SU-DHL-6 (cell line): ENCODE results near the gene ABCA4.

Source experiments
- H2AFZ ChIP-seq: fragments of 200-600 bp; sonication (generic); 2 replicates; pipeline ENCODE4 v1.6.1; 2014; ENCODE audit warnings: low read depth, mild to moderate bottlenecking, moderate library complexity, mixed read lengths, antibody characterized with exemption, low read length; ENCODE audit not compliant: severe bottlenecking
- H3F3A ChIP-seq: fragments of 200-600 bp; shearing (Covaris generic); 2 replicates; pipeline ENCODE4 v1.6.0; 2016; ENCODE audit warnings: antibody characterized with exemption, mild to moderate bottlenecking; ENCODE audit not compliant: insufficient read depth
- H3K27ac ChIP-seq: fragments of 200-600 bp; sonication (generic); 2 replicates; pipeline ENCODE4 v1.5.1; 2016; ENCODE audit warnings: low read depth, mild to moderate bottlenecking, low read length, moderate library complexity, mixed read lengths
- H3K27me3 ChIP-seq: fragments of 200-600 bp; sonication (generic), shearing (Covaris generic); 2 replicates; pipeline ENCODE4 v1.6.0; 2014; ENCODE audit warnings: mild to moderate bottlenecking, low read length
- H3K36me3 ChIP-seq: fragments of 200-600 bp; sonication (generic); 2 replicates; pipeline ENCODE4 v1.6.1; 2014; ENCODE audit warnings: mild to moderate bottlenecking, low read length, mixed read lengths
- H3K4me2 ChIP-seq: fragments of 300-600, 200-600 bp; shearing (Covaris generic), sonication (generic); 2 replicates; pipeline ENCODE4 v1.6.0; 2014; ENCODE audit warnings: low read length, low read depth, mild to moderate bottlenecking; ENCODE audit not compliant: poor library complexity, severe bottlenecking
- H3K4me3 ChIP-seq: fragments of 200-600 bp; sonication (generic); 2 replicates; pipeline ENCODE4 v1.5.1; 2014; ENCODE audit warnings: antibody characterized with exemption, low read length, mild to moderate bottlenecking, mixed read lengths; ENCODE audit not compliant: insufficient read depth, poor library complexity, severe bottlenecking
- H3K79me2 ChIP-seq: fragments of 200-600 bp; sonication (generic); 2 replicates; pipeline ENCODE4 v1.6.1; 2014; ENCODE audit warnings: mild to moderate bottlenecking, low read length, moderate library complexity; ENCODE audit not compliant: insufficient read depth
- H3K9ac ChIP-seq: fragments of 200-600 bp; sonication (generic); 2 replicates; pipeline ENCODE4 v1.7.0; 2014; ENCODE audit warnings: mild to moderate bottlenecking, low read length
- H3K9me2 ChIP-seq: fragments of 200-600 bp; sonication (generic); replicated peaks from 2 replicates; pipeline ENCODE4 v1.6.1; 2014; ENCODE audit warnings: low read length; ENCODE audit not compliant: insufficient read depth
- H3K9me3 ChIP-seq: fragments of 200-600 bp; sonication (generic); 2 replicates; pipeline ENCODE4 v1.6.1; 2014; ENCODE audit warnings: low read length, mixed read lengths; ENCODE audit not compliant: insufficient read depth
- H4K20me1 ChIP-seq: fragments of 200-600 bp; sonication (generic); 2 replicates; pipeline ENCODE4 v1.6.1; 2014; ENCODE audit warnings: low read depth, mild to moderate bottlenecking, antibody characterized with exemption, low read length, moderate library complexity, mixed read lengths
- EZH2phosphoT487 ChIP-seq: fragments of 200-600 bp; sonication (generic), shearing (Covaris generic); conservative IDR thresholded peaks from 2 replicates; pipeline ENCODE4 v1.6.1; 2018; ENCODE audit warnings: mild to moderate bottlenecking, antibody characterized with exemption, low read length, moderate library complexity, mixed read lengths
- TF ChIP-seq, protein P1 (sequence below): fragments of 200-600 bp; sonication (generic); IDR thresholded peaks from one replicate; pipeline ENCODE4 v1.5.1; 2017; ENCODE audit warnings: antibody characterized with exemption, mild to moderate bottlenecking, low read length, moderate library complexity; ENCODE audit not compliant: insufficient read depth, poor library complexity, severe bottlenecking

The ABCA4 gene

DNA sequence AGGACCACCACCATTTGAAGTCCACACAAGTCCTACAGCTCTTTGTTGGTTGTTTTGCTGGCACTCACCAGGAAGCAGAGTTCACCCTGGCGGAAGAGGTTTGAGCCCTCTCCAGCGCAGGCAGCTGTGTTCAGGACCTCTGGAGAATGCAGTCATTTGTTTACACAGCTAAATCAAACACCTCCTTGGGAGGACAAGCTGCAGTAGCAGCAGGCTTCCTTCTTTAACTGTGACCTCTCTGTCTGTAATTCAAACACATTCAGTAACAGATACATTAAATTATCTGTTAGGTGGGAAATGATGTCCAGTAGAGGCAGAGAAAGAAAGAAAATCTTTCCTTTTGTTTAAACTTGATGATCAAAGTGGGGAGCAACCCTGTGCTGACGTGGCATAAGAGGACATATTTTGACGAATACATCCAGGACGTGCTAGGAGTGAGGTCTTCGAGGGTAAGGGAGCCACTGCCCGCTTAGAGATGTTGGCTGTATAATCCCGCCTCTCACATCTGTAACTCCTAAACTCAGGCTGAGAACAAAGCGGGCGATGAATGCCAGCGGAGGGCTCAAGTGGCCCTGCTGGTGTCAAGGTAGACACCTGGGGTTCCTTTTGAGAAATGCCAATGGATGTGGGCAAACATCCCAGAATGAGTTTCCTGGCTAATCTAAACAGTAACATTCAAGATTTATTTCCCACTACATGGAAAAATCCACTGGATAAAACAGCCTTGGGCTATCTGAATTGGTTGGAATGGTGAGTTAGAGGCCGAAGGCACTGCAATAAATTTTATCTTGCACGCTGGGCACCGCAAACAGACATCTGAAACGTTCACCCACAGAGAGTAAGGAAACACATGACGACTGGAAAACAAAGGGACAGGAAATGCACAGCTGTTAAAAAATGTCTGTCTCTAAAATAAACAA lies 51.7 kb downstream of the ABCA4 start:
- Histone ChIP-seq H3K9ac (no peak overlapping the region), H3K4me3 (no peak overlapping the region), H3K27me3 (no peaks in the 10 kb centered on the region), H4K20me1 (no peaks in the 10 kb centered on the region), H2AFZ (no peak overlapping the region), H3K9me3 (no peaks in the 10 kb centered on the region), H3K9me2 (no peaks in the 10 kb centered on the region), H3K36me3 (no peaks in the 10 kb centered on the region), H3K79me2 (no peaks in the 10 kb centered on the region), H3F3A (no peaks in the 10 kb centered on the region), H3K27ac (no peak overlapping the region), H3K4me2 (no peak overlapping the region)
- TF ChIP-seq, protein P1, sequence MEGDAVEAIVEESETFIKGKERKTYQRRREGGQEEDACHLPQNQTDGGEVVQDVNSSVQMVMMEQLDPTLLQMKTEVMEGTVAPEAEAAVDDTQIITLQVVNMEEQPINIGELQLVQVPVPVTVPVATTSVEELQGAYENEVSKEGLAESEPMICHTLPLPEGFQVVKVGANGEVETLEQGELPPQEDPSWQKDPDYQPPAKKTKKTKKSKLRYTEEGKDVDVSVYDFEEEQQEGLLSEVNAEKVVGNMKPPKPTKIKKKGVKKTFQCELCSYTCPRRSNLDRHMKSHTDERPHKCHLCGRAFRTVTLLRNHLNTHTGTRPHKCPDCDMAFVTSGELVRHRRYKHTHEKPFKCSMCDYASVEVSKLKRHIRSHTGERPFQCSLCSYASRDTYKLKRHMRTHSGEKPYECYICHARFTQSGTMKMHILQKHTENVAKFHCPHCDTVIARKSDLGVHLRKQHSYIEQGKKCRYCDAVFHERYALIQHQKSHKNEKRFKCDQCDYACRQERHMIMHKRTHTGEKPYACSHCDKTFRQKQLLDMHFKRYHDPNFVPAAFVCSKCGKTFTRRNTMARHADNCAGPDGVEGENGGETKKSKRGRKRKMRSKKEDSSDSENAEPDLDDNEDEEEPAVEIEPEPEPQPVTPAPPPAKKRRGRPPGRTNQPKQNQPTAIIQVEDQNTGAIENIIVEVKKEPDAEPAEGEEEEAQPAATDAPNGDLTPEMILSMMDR, result no peak
- no peak for TF ChIP-seq EZH2phosphoT487

DNA sequence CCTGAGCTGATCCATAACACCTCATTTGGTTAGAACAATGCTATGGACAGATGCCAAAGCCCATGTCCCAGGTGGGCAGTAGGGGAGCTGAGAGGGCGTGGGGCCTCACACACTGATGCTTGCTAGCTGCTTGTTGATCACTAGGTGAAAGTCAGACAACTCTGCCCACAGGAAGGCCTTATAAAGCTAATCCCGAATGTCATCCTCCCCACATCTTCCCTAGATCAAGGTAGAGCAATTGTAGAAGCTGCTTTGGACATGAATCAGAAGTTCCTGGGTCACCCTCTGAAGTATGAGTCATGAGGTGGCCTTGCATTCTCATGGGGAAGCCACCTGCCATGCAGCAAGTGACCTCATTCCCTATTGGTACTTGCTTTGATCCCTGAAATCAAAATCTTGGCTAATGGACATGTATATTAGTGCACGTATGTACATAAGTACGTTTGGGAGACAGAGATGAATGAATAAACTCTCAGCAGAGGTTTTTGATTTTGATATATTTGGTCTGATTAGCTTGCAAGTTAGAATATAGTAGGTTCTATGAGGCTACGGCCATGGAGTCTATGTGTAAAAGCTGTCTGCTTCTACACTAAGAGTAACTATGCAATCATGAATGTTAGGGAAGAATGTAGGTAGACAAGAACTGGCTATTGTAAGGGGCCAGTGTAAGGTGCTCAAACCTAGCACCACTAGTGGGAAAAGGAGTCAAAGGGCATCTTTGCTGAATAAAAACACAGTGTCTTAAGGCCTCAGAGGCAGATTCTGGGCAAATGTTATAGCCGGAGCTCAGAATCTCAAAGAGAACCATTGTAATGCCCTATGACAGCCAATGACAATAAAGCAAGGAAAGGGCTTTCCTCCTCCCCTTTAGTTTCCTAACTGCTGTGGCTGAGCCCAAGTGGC lies 52.6 kb downstream of the ABCA4 start:
- Histone ChIP-seq H3K9me2 (no peaks in the 10 kb centered on the region), H3K36me3 (no peaks in the 10 kb centered on the region), H3K27me3 (no peaks in the 10 kb centered on the region), H3F3A (no peaks in the 10 kb centered on the region), H2AFZ (no peak overlapping the region), H3K4me3 (no peak overlapping the region), H3K9me3 (no peaks in the 10 kb centered on the region), H3K4me2 (no peak overlapping the region), H4K20me1 (no peaks in the 10 kb centered on the region), H3K79me2 (no peaks in the 10 kb centered on the region), H3K27ac (no peak overlapping the region), H3K9ac (no peak overlapping the region)
- no peak for TF ChIP-seq EZH2phosphoT487
- TF ChIP-seq, protein P1, result no peak

GRCh38 chr1:94067196-94067595 lies 53.8 kb downstream of the ABCA4 start:
- H2AFZ ChIP-seq, result no peak overlapping the region
- H3K27ac ChIP-seq, result no peak overlapping the region

More at GRCh38 chr1:94067196-94067595, 53.8 kb downstream of the ABCA4 start:
- H3K27me3 ChIP-seq, result no peaks in the 10 kb centered on the region
- H3K4me2 ChIP-seq, result no peak overlapping the region
- no peaks in the 10 kb centered on the region for H3K36me3 ChIP-seq
- no peak overlapping the region for H3K9ac ChIP-seq
- no peak overlapping the region for H3K4me3 ChIP-seq
- no peaks in the 10 kb centered on the region for H3K9me3 ChIP-seq
- no peaks in the 10 kb centered on the region for H3K9me2 ChIP-seq
- H3F3A ChIP-seq, result no peaks in the 10 kb centered on the region
- TF ChIP-seq, protein P1, result no peak
- no peak for TF ChIP-seq EZH2phosphoT487
- no peaks in the 10 kb centered on the region for H3K79me2 ChIP-seq
- H4K20me1 ChIP-seq, result no peaks in the 10 kb centered on the region
